A673 (cell line): ENCODE results near the gene CRB2. TPM values are rescaled to one million over a fixed set of nuclear protein-coding genes. Genes with fewer than 3 reads are reported as not detected.

Experiments used
- BruUV-seq: library from RNA; stranded (reverse); fragments of 400-500 nt; replicated peaks from 2 replicates; lab custom pipeline; 2021; lab: Mats Ljungman, UMichigan
- CTCF ChIA-PET: fragments of 300-600 bp; sonication (Branson Sonifier 250); formaldehyde crosslinking; loops from one replicate; lab custom pipeline; 2022; ENCODE audit warnings: antibody characterized with exemption; lab: Charles Lee
- POLR2A ChIA-PET: fragments of 300-600 bp; sonication (Branson Sonifier 250); formaldehyde crosslinking; loops from one replicate; lab custom pipeline; 2022; ENCODE audit warnings: antibody characterized with exemption; ENCODE audit not compliant: low non-redundant PET; lab: Charles Lee
- DNase-seq: peaks from one replicate; pipeline ENCODE4 v3.0.0-alpha.2; 2015; ENCODE audit warnings: low spot score
- H3K27ac ChIP-seq: fragments of 200-600 bp; sonication (generic); 2 replicates; pipeline ENCODE4 v1.5.1; 2016; ENCODE audit warnings: mixed run types, low read depth, mild to moderate bottlenecking, mixed read lengths, antibody characterized with exemption, low read length; ENCODE audit not compliant: poor library complexity, severe bottlenecking
- H3K27me3 ChIP-seq: fragments of 200-600 bp; sonication (generic); replicated peaks from 2 replicates; pipeline ENCODE4 v1.6.1; 2017; ENCODE audit warnings: mixed run types, low read depth, mild to moderate bottlenecking, mixed read lengths, antibody characterized with exemption, low read length; ENCODE audit not compliant: insufficient read depth, poor library complexity
- H3K36me3 ChIP-seq: fragments of 200-600 bp; sonication (generic); 2 replicates; pipeline ENCODE4 v1.6.1; 2016; ENCODE audit warnings: mixed run types, mild to moderate bottlenecking, mixed read lengths, antibody characterized with exemption, low read length; ENCODE audit not compliant: insufficient read depth, poor library complexity, severe bottlenecking
- H3K4me1 ChIP-seq: fragments of 200-600 bp; sonication (generic); 2 replicates; pipeline ENCODE4 v1.6.1; 2017; ENCODE audit warnings: mixed run types, mild to moderate bottlenecking, mixed read lengths, antibody characterized with exemption, low read length; ENCODE audit not compliant: insufficient read depth, poor library complexity, severe bottlenecking
- H3K4me3 ChIP-seq: fragments of 200-600 bp; sonication (generic); 2 replicates; pipeline ENCODE4 v1.5.1; 2016; ENCODE audit warnings: low read depth, mixed run types, mild to moderate bottlenecking, mixed read lengths, low read length; ENCODE audit not compliant: poor library complexity, severe bottlenecking
- H3K9me3 ChIP-seq: fragments of 200-600 bp; sonication (generic); 2 replicates; pipeline ENCODE4 v1.6.1; 2016; ENCODE audit warnings: mixed run types, low read depth, mild to moderate bottlenecking, mixed read lengths, antibody characterized with exemption, low read length; ENCODE audit not compliant: poor library complexity, severe bottlenecking
- EZH2 ChIP-seq: fragments of 200-600 bp; sonication (generic); IDR thresholded peaks from 2 replicates; pipeline ENCODE4 v1.6.1; 2017; ENCODE audit warnings: borderline replicate concordance, low read depth, mild to moderate bottlenecking, mixed read lengths, antibody characterized with exemption, low read length; ENCODE audit not compliant: poor library complexity, severe bottlenecking
- intact Hi-C: fragments of 100-400 bp; cut with micrococcal nuclease; formaldehyde crosslinking; loops from one replicate; pipeline ENCODE4 v1.10.0; 2022; ENCODE audit not compliant: unreplicated experiment
- total RNA-seq: library from RNA; stranded (reverse); gene quantifications from 2 replicates; pipeline ENCODE4 v1.2.3, GENCODE V29; 2021
- TF ChIP-seq, protein P1 (sequence below): fragments of 300-800, 200-600 bp; sonication (generic); conservative IDR thresholded peaks from 2 replicates; pipeline ENCODE4 v1.5.1; 2017; ENCODE audit warnings: low read depth, mild to moderate bottlenecking, antibody characterized with exemption, low read length, moderate library complexity, mixed read lengths

CRB2 gene
- total RNA-seq, 1 experiment from 2014 or later = 0.47 TPM

DNA sequence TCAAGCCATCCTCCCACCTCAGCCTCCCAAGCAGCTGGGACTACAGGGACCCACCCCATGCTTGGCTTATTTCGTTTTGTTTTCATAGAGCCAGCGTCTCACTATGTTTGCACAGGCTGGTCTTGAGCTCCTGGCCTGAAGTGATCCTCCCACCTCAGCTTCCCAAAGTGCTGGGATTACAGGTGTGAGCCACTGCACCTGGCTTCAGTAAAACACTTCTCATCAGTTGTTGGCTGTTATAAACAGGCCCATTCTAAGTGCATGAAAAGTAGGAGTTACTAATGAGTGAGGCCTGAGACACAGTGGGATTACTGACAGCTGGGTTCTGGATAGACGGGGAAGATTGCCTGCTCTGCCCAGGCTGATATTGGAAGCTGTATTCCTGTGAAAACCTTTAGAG lies 3.5 kb downstream of the CRB2 start:
- CTCF ChIA-PET = no interaction called here
- Histone ChIP-seq H3K4me3 (no peak overlapping the region), H3K36me3 (no peaks in the 10 kb centered on the region), H3K27me3 (no peaks in the 10 kb centered on the region), H3K4me1 (peaks cover 8% of the 10 kb centered on the region), H3K9me3 (no peaks in the 10 kb centered on the region), H3K27ac (no peak overlapping the region)
- intact Hi-C loops = no loop called here
- POLR2A ChIA-PET = no interaction called here
- no TSS peak for BruUV-seq
- TF ChIP-seq, protein P1, sequence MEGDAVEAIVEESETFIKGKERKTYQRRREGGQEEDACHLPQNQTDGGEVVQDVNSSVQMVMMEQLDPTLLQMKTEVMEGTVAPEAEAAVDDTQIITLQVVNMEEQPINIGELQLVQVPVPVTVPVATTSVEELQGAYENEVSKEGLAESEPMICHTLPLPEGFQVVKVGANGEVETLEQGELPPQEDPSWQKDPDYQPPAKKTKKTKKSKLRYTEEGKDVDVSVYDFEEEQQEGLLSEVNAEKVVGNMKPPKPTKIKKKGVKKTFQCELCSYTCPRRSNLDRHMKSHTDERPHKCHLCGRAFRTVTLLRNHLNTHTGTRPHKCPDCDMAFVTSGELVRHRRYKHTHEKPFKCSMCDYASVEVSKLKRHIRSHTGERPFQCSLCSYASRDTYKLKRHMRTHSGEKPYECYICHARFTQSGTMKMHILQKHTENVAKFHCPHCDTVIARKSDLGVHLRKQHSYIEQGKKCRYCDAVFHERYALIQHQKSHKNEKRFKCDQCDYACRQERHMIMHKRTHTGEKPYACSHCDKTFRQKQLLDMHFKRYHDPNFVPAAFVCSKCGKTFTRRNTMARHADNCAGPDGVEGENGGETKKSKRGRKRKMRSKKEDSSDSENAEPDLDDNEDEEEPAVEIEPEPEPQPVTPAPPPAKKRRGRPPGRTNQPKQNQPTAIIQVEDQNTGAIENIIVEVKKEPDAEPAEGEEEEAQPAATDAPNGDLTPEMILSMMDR = no peak
- TF ChIP-seq EZH2 = no peak
- DNase-seq = no peak

DNA sequence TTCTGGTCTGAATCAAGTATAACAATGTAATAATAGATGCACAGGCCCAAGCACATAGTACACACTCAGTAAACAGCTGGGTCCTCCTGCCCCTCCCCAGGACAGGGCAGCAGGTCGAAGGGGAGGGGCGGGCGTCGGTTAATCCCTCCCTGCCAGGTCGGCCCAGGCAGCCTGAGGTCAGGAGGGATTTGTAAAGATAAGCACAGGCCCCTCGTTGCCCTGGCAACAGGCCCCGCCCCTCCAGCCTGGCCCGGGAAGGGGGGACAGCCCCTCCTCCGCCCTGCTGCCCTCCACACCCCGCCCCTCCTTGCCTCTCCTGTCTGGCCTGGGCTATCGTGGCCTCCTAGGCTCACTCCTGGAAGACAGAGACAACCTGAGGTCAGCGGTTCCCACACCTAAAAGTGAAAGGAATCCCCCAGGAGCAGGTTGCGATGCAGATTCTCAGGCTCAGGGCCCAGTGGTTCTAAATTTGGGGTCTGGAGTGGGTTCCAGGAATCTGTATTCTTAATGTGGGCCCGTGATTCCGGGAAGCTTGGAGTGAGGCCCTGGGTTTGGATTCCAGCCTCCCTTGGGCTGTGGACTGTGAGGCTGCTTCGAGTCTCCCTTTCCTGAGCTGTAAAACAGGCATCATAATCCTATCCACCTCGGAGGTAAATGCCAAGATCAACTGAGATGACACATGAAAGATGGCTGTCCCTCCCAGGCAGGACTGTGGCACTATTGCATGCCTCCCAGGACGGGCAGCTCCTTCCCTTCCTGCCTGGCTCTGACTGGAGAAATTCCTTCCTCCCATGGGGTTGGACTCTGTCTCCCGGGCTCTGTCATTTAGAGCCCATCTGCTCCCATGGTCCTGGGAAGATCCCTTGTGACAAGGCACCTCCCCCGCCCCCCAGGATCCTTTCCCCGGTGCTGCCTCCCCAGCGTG lies 4.4 kb downstream of the CRB2 start:
- H3K4me3 ChIP-seq = no peak overlapping the region
- H3K27ac ChIP-seq = no peak overlapping the region
- DNase-seq = no peak
- no TSS peak for BruUV-seq
- H3K27me3 ChIP-seq = no peaks in the 10 kb centered on the region
- POLR2A ChIA-PET = no interaction called here
- CTCF ChIA-PET = no interaction called here
- H3K9me3 ChIP-seq = no peaks in the 10 kb centered on the region
- TF ChIP-seq EZH2 = no peak
- TF ChIP-seq, protein P1 = no peak
- peaks cover 8% of the 10 kb centered on the region for H3K4me1 ChIP-seq
- intact Hi-C loops = no loop called here
- no peaks in the 10 kb centered on the region for H3K36me3 ChIP-seq

DNA sequence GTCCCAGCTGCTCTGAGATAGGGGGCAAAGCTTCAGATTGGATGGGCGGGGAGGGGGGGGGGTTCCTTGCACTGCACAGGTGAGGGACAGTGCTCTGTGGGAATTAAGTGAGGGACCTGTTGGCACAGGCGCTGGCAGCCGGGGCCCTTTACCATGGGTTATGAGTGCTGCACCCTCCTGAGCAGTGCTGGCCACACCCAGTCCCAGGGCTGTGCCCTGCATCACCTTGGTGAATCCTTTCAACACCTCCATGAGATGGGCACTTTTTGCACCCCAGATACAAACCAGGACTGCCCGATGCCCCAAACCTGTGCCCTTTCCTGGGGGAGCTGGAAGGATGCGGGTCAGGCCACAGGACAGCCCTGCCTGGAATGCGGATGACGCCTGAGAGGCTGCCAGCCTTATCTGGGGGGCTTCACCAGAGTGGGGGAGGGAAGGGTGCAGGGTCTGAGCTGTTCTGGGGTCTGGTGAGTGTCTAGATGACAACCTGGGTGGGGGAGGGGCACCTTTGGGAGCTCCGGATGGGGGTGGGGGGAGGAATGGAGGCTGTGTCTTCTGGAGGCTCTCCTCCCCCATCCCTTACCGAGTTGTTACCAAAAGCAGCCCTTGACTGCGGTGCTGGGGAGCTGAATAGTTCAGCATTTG lies 5.2 kb downstream of the CRB2 start:
- no peaks in the 10 kb centered on the region for H3K36me3 ChIP-seq
- intact Hi-C loops = no loop called here
- CTCF ChIA-PET = no interaction called here
- no peaks in the 10 kb centered on the region for H3K27me3 ChIP-seq
- peaks cover 8% of the 10 kb centered on the region for H3K4me1 ChIP-seq
- no peak overlapping the region for H3K27ac ChIP-seq
- H3K4me3 ChIP-seq = no peak overlapping the region
- DNase-seq = no peak
- POLR2A ChIA-PET = no interaction called here
- H3K9me3 ChIP-seq = no peaks in the 10 kb centered on the region
- no peak for TF ChIP-seq EZH2
- TF ChIP-seq, protein P1 = no peak
- BruUV-seq = no TSS peak
